Activated CD4-positive, alpha-beta T cell treated with anti-CD3 and anti-CD28 coated beads, Interleukin-2, amount 10 ng/mL, durations not matched to agents 7 days and 5 days (primary cell): Measurements from ENCODE around the gene TYMS. TPM values are rescaled to one million over a fixed set of nuclear protein-coding genes. Genes with fewer than 3 reads are reported as not detected.

Experiments
- CTCF ChIA-PET: fragments of 350-600 bp; sonication (Branson Sonifier 250); formaldehyde crosslinking; loops from one replicate; lab custom pipeline; 2021; ENCODE audit warnings: antibody characterized with exemption; lab: Charles Lee
- POLR2A ChIA-PET: fragments of 350-600 bp; sonication (Branson Sonifier 250); formaldehyde crosslinking; loops from one replicate; lab custom pipeline; 2021; ENCODE audit warnings: antibody characterized with exemption; lab: Charles Lee
- DNase-seq: peaks from one replicate; pipeline ENCODE4 v3.0.0-alpha.2; 2020
- H3K27ac Mint-ChIP-seq: one replicate; pipeline ENCODE4 v1.8.0; 2021; ENCODE audit warnings: mild to moderate bottlenecking, moderate library complexity, mixed read lengths
- H3K27me3 Mint-ChIP-seq: one replicate; pipeline ENCODE4 v1.8.0; 2021; ENCODE audit warnings: mixed read lengths
- H3K36me3 Mint-ChIP-seq: one replicate; pipeline ENCODE4 v1.8.0; 2021; ENCODE audit warnings: low read depth, mixed read lengths
- H3K4me1 Mint-ChIP-seq: one replicate; pipeline ENCODE4 v1.8.0; 2021; ENCODE audit warnings: mixed read lengths
- H3K4me3 Mint-ChIP-seq: one replicate; pipeline ENCODE4 v1.8.0; 2021; ENCODE audit warnings: mild to moderate bottlenecking, moderate library complexity, mixed read lengths
- H3K9me3 Mint-ChIP-seq: one replicate; pipeline ENCODE4 v1.8.0; 2021; ENCODE audit warnings: mixed read lengths
- total RNA-seq, 2 experiments: library from RNA; stranded (reverse); gene quantifications; one replicate each; pipeline ENCODE4 v1.2.3, GENCODE V29; 2021

Gene TYMS
- total RNA-seq, 2 experiments from 2014 or later: 421 to 478 TPM

DNA sequence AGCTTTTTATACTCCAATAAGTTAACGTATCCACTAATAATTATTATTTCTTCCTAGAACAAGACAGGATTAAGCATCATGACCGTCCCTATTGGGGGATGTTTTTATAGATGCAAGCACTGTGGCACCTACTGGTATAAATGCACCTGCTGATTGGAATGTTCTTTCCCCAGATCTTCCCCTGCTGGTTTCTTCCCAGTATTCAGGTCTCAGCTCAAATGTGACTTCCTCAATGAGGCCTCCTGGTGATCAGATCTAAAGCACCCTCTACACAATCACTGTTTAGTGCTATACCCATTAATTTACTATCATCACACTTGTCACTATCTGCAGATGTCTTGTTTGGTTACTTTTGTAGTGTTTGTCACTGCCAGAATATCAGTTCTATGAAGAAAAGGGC, 3.9 kb upstream of the TYMS start:
- H3K27ac Mint-ChIP-seq: no peak overlapping the region
- H3K27me3 Mint-ChIP-seq: no peaks in the 10 kb centered on the region
- H3K9me3 Mint-ChIP-seq: no peaks in the 10 kb centered on the region
- no peak for DNase-seq
- no peak overlapping the region for H3K4me3 Mint-ChIP-seq
- POLR2A ChIA-PET: no interaction called here
- peaks cover 40% of the 10 kb centered on the region for H3K4me1 Mint-ChIP-seq
- peaks cover 11% of the 10 kb centered on the region for H3K36me3 Mint-ChIP-seq
- CTCF ChIA-PET: interaction anchor here (1.5 kb wide), 1 partner anchor 34 kb away, joined by 3 read pairs; no protein-coding TSS in a partner anchor

GRCh38 chr18:654601-655000, 2.9 kb upstream of the TYMS start:
- ChIA-PET POLR2A (interaction anchor here (1.0 kb wide), 1 partner anchor 58 kb away, joined by 4 read pairs; the partner anchor contains the start of gene ENOSF1), CTCF (interaction anchor here (1.0 to 1.5 kb wide), 3 partner anchors 17 to 54 kb away, joined by 3 to 6 read pairs (median 3); no protein-coding TSS in a partner anchor)
- DNase-seq: no peak
- Mint-ChIP-seq H3K36me3 (peaks cover 22% of the 10 kb centered on the region), H3K9me3 (no peaks in the 10 kb centered on the region), H3K4me3 (no peak overlapping the region), H3K27ac (no peak overlapping the region), H3K27me3 (no peaks in the 10 kb centered on the region), H3K4me1 (peaks cover 48% of the 10 kb centered on the region)

- H3K9me3 Mint-ChIP-seq: no peaks in the 10 kb centered on the region
- ChIA-PET CTCF (interaction anchor here (1.0 to 1.5 kb wide), 3 partner anchors 53 to 184 kb away, joined by 4 to 7 read pairs (median 6); no protein-coding TSS in a partner anchor), POLR2A (no interaction called here)
- no peak overlapping the region for H3K27ac Mint-ChIP-seq
- peaks cover 49% of the 10 kb centered on the region for H3K4me1 Mint-ChIP-seq
- DNase-seq: no peak
- H3K27me3 Mint-ChIP-seq: no peaks in the 10 kb centered on the region
- H3K4me3 Mint-ChIP-seq: peak overlapping the region; percentile 97
- peaks cover 30% of the 10 kb centered on the region for H3K36me3 Mint-ChIP-seq
Measured at GRCh38 chr18:655445-655844, 2.0 kb upstream of the TYMS start.

DNA sequence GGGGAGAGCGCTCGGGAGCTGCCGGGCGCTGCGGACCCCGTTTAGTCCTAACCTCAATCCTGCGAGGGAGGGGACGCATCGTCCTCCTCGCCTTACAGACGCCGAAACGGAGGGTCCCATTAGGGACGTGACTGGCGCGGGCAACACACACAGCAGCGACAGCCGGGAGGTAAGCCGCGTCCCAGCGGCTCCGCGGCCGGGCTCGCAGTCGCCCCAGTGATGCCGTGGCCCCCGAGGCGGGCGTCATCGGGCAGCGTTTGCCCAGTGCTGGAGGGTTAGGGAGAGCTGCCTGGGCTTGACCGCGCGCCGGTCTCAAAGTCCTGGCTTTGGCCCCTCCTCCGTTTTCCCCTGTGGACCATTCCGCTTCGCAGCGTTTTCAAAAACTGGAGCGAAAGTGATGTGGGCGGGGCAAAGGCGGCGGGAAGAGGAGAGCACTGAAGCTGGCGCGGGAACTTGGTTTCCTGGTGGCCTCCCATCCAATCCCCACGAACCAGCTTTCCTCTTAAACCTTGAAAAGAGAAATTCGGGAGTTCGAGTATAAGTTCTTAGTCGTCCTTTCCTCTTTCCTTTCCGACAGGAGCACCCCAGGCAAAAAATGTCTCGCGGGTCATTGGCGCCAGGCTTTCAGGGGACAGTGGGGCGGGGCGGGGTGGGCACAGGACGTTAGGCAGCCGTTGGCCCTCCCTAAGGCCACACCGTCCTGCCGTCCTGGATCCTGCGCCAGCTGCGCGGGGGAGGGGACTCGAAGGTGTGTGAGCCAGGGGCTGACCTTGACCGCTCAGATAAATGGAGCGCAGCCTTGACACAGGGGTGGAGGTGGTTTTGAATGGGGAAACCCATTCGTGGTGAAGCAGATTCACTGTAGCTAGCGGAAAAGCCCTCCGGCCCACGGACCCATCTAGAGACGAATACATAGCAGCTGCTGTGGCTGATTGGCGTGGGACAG, 821 bp downstream of the TYMS start:
- CTCF ChIA-PET: interaction anchor here (0.7 to 2.6 kb wide), 15 partner anchors 8 to 183 kb away, joined by 3 to 10 read pairs (median 4); partner anchors contain the start of gene ENOSF1
- H3K4me1 Mint-ChIP-seq: peaks cover 53% of the 10 kb centered on the region
- H3K4me3 Mint-ChIP-seq: peak overlapping the region; percentile 97
- peak overlapping the region; percentile 95 for H3K27ac Mint-ChIP-seq
- H3K36me3 Mint-ChIP-seq: peaks cover 48% of the 10 kb centered on the region
- POLR2A ChIA-PET: interaction anchor here (0.8 kb wide), 1 partner anchor 24 kb away, joined by 3 read pairs; no protein-coding TSS in a partner anchor
- DNase-seq: peak; percentile 85
- H3K9me3 Mint-ChIP-seq: peaks cover 9% of the 10 kb centered on the region
- no peaks in the 10 kb centered on the region for H3K27me3 Mint-ChIP-seq

DNA sequence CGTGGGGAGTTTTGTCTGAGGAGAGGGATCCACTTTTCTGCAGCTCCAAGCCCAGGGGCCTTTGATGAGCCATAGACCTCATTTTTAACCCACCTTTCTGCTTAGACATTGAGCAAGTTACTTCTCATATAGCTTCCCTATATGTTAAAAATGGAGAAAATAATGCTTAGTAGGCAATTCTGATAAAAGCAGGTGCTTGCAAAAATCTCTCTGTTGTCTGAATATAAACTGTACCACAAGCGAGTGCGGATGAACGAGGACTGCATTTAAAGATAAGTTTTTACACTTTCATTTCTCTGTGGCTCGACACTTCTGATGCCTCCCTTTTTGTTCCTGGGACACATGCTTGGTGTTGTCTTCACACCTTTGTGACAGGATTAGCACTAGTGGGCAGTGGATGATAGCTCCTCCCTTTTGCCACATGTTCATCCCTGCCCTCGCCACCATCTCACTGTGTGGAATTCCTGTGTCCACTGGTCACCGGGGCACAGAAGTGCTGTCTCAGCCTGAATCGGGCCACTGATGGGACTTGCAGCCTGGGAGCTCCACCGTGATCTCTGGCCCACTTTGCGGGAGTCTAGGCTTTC, 1.6 kb downstream of the TYMS start:
- CTCF ChIA-PET: interaction anchor here (0.7 to 2.6 kb wide), 9 partner anchors 9 to 173 kb away, joined by 3 to 10 read pairs (median 3); partner anchors contain the start of gene ENOSF1

DNA sequence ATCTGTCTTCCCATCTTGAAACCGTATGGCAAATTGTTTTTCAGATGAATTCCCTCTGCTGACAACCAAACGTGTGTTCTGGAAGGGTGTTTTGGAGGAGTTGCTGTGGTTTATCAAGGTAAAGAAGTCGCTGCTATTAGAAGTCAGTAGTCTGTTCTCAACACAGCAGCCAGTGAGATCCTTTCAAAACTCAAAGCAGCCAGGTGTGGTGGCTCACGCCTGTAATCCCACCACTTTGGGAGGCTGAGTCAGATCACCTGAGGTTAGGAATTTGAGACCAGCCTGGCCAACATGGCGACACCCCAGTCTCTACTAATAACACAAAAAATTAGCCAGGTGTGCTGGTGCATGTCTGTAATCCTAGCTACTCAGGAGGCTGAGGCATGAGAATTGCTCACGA, 2.1 kb downstream of the TYMS start:
- peak overlapping the region; percentile 95 for H3K27ac Mint-ChIP-seq
- H3K27me3 Mint-ChIP-seq: no peaks in the 10 kb centered on the region
- H3K36me3 Mint-ChIP-seq: peaks cover 50% of the 10 kb centered on the region
- CTCF ChIA-PET: interaction anchor here (1.2 to 2.6 kb wide), 5 partner anchors 11 to 180 kb away, joined by 3 to 10 read pairs (median 5); no protein-coding TSS in a partner anchor
- H3K4me1 Mint-ChIP-seq: peaks cover 49% of the 10 kb centered on the region
- POLR2A ChIA-PET: no interaction called here
- H3K4me3 Mint-ChIP-seq: peak overlapping the region; percentile 97
- peaks cover 9% of the 10 kb centered on the region for H3K9me3 Mint-ChIP-seq
- no peak for DNase-seq

More for the DNA sequence above, 1.6 kb downstream of the TYMS start:
- POLR2A ChIA-PET: interaction anchor here (0.8 kb wide), 1 partner anchor 23 kb away, joined by 3 read pairs; no protein-coding TSS in a partner anchor
- no peak for DNase-seq
- H3K27me3 Mint-ChIP-seq: no peaks in the 10 kb centered on the region
- H3K36me3 Mint-ChIP-seq: peaks cover 49% of the 10 kb centered on the region
- peak overlapping the region; percentile 97 for H3K4me3 Mint-ChIP-seq
- H3K9me3 Mint-ChIP-seq: peaks cover 9% of the 10 kb centered on the region
- peaks cover 49% of the 10 kb centered on the region for H3K4me1 Mint-ChIP-seq
- peak overlapping the region; percentile 95 for H3K27ac Mint-ChIP-seq

GRCh38 chr18:662197-662596, 4.7 kb downstream of the TYMS start:
- Mint-ChIP-seq H3K4me3 (no peak overlapping the region), H3K27me3 (no peaks in the 10 kb centered on the region), H3K4me1 (peaks cover 46% of the 10 kb centered on the region), H3K27ac (no peak overlapping the region), H3K9me3 (peaks cover 16% of the 10 kb centered on the region), H3K36me3 (peaks cover 61% of the 10 kb centered on the region)
- CTCF ChIA-PET: no interaction called here
- DNase-seq: no peak
- POLR2A ChIA-PET: no interaction called here

GRCh38 chr18:666177-666576, 8.7 kb downstream of the TYMS start:
- no peak overlapping the region for H3K4me3 Mint-ChIP-seq
- CTCF ChIA-PET: interaction anchor here (0.5 to 1.0 kb wide), 4 partner anchors 13 to 169 kb away, joined by 3 read pairs; no protein-coding TSS in a partner anchor

DNA sequence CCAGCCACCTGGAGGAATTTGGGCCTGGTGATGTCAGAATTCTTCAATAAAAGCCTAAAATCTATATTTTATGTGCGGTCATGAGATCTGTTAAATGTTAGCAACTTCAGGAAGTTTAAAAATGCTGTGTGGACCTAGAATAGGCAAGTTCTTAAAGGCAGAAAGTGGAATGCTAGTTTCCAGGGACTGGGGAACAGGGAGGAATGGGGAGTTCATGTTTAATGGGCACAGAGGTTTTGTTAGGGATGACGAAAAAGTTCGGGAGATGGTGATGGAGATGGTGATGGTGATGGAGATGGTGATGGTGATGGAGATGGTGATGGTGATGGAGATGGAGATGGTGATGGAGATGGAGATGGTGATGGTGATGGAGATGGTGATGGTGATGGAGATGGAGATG, 9.2 kb downstream of the TYMS start:
- Mint-ChIP-seq H3K27me3 (no peaks in the 10 kb centered on the region), H3K4me1 (peaks cover 31% of the 10 kb centered on the region), H3K4me3 (no peak overlapping the region), H3K9me3 (peaks cover 10% of the 10 kb centered on the region), H3K36me3 (peaks cover 66% of the 10 kb centered on the region), H3K27ac (no peak overlapping the region)
- DNase-seq: no peak
- ChIA-PET CTCF (interaction anchor here (0.5 to 1.0 kb wide), 4 partner anchors 13 to 169 kb away, joined by 3 read pairs; no protein-coding TSS in a partner anchor), POLR2A (no interaction called here)

More at GRCh38 chr18:666177-666576, 8.7 kb downstream of the TYMS start:
- peaks cover 66% of the 10 kb centered on the region for H3K36me3 Mint-ChIP-seq
- no peak overlapping the region for H3K27ac Mint-ChIP-seq
- POLR2A ChIA-PET: no interaction called here
- H3K4me1 Mint-ChIP-seq: peaks cover 35% of the 10 kb centered on the region
- H3K9me3 Mint-ChIP-seq: peaks cover 14% of the 10 kb centered on the region
- H3K27me3 Mint-ChIP-seq: no peaks in the 10 kb centered on the region
- no peak for DNase-seq

DNA sequence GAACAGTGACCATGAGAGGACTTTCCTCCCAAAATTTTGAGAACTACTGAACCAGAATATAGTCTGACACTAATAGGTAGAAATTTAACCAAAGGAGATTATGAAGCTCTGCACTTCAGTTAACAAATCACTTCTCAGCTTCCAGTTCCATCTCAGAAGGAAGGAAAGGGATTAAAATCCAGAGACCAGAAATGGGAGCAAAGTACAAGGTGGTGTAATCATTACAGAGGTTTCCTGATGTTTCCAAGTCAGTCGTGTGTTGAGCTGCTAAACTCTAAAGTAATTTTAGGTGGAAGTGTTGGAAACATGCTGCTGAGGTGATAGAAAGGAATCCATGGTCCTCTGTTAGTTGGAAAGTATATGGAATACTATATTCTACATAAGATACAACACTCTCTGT, 10.8 kb downstream of the TYMS start:
- Mint-ChIP-seq H3K27ac (peak overlapping the region; percentile 37), H3K4me3 (no peak overlapping the region), H3K9me3 (peaks cover 7% of the 10 kb centered on the region), H3K36me3 (peaks cover 67% of the 10 kb centered on the region), H3K4me1 (peaks cover 27% of the 10 kb centered on the region), H3K27me3 (no peaks in the 10 kb centered on the region)
- ChIA-PET POLR2A (no interaction called here), CTCF (interaction anchor here (1.3 to 1.6 kb wide), 3 partner anchors 10 to 162 kb away, joined by 3 to 5 read pairs (median 4); partner anchors contain the start of gene TYMS)
- DNase-seq: no peak

GRCh38 chr18:669077-669476, 11.6 kb downstream of the TYMS start:
- peak overlapping the region; percentile 60 for H3K27ac Mint-ChIP-seq
- ChIA-PET CTCF (interaction anchor here (1.6 kb wide), 1 partner anchor 13 kb away, joined by 3 read pairs; no protein-coding TSS in a partner anchor), POLR2A (no interaction called here)
- H3K27me3 Mint-ChIP-seq: no peaks in the 10 kb centered on the region
- peaks cover 7% of the 10 kb centered on the region for H3K9me3 Mint-ChIP-seq
- H3K4me3 Mint-ChIP-seq: no peak overlapping the region
- H3K36me3 Mint-ChIP-seq: peaks cover 63% of the 10 kb centered on the region
- no peak for DNase-seq
- H3K4me1 Mint-ChIP-seq: peaks cover 25% of the 10 kb centered on the region

GRCh38 chr18:670522-670921, 13.1 kb downstream of the TYMS start:
- POLR2A ChIA-PET: interaction anchor here (0.6 kb wide), 2 partner anchors 28 to 306 kb away, joined by 3 read pairs; no protein-coding TSS in a partner anchor

More at GRCh38 chr18:670522-670921, 13.1 kb downstream of the TYMS start:
- Mint-ChIP-seq H3K27ac (no peak overlapping the region), H3K4me1 (peaks cover 25% of the 10 kb centered on the region), H3K4me3 (no peak overlapping the region), H3K36me3 (peaks cover 65% of the 10 kb centered on the region), H3K27me3 (no peaks in the 10 kb centered on the region), H3K9me3 (peaks cover 7% of the 10 kb centered on the region)
- CTCF ChIA-PET: interaction anchor here (0.6 to 1.7 kb wide), 4 partner anchors 9 to 43 kb away, joined by 3 to 10 read pairs (median 6); partner anchors contain the start of gene ENOSF1
- no peak for DNase-seq
